Stimulated activated CD4-positive, alpha-beta T cell treated with anti-CD3 and anti-CD28 coated beads, Interleukin-1b, Interleukin-23, amount 100 ng/mL, for 24 hours (primary cell): ENCODE results near the gene EHD2.
A peak's percentile ranks its signal among the peaks of the same experiment; 100 is the strongest.
"Not testable (repeated sequence)": the region's sequence is repeated elsewhere in the genome, so short reads cannot be mapped to it uniquely, and the experiment has no call there.

ENCODE experiments used
- DNase-seq, 4 experiments: peaks; one replicate each; pipeline ENCODE4 v3.0.0-alpha.2; 2020; ENCODE audit warnings: low read depth in 4 of 4, low spot score in 1 of 4

Gene EHD2

GRCh38 chr19:47714339-47714738 lies 1.1 kb downstream of the EHD2 start:
- DNase-seq, result no peak

GRCh38 chr19:47714855-47715254 lies 1.6 kb downstream of the EHD2 start:
- DNase-seq, result not testable (repeated sequence)

- no peak for DNase-seq
Measured at GRCh38 chr19:47716270-47716937, 3.2 kb downstream of the EHD2 start.

GRCh38 chr19:47718415-47719046 lies 5.3 kb downstream of the EHD2 start:
- not testable (repeated sequence) for DNase-seq

- DNase-seq, result no peak
Measured at GRCh38 chr19:47719047-47719859, 6.0 kb downstream of the EHD2 start.

- DNase-seq, result no peak
Measured at GRCh38 chr19:47720669-47721422, 7.6 kb downstream of the EHD2 start.

GRCh38 chr19:47723581-47723940 lies 10.3 kb downstream of the EHD2 start:
- no peak for DNase-seq

GRCh38 chr19:47725759-47726401 lies 12.7 kb downstream of the EHD2 start:
- no peak for DNase-seq

GRCh38 chr19:47726467-47726866 lies 13.2 kb downstream of the EHD2 start:
- no peak for DNase-seq

GRCh38 chr19:47728295-47728694 lies 15.1 kb downstream of the EHD2 start:
- not testable (repeated sequence) for DNase-seq

GRCh38 chr19:47729468-47729798 lies 16.2 kb downstream of the EHD2 start:
- no peak for DNase-seq

- DNase-seq, result peak in 1 of 4 experiments; percentile 69
Measured at GRCh38 chr19:47729799-47730520, 16.7 kb downstream of the EHD2 start.

- DNase-seq, result no peak
Measured at GRCh38 chr19:47730521-47730889, 17.3 kb downstream of the EHD2 start.

GRCh38 chr19:47730910-47731309 lies 17.7 kb downstream of the EHD2 start:
- DNase-seq, result no peak

- no peak for DNase-seq
Measured at GRCh38 chr19:47735131-47735530, 21.9 kb downstream of the EHD2 start.

- DNase-seq, result no peak
Measured at GRCh38 chr19:47740866-47741519, 27.8 kb downstream of the EHD2 start.

GRCh38 chr19:47741544-47742140 lies 28.4 kb downstream of the EHD2 start:
- DNase-seq, result no peak

GRCh38 chr19:47742634-47743033 lies 29.4 kb downstream of the EHD2 start:
- no peak for DNase-seq
